NCI-H1092 treated with DMSO at 0.1 percent for 48 hours (cell line): ENCODE measurements around the gene UACA.
"Not testable (repeated sequence)": the region's sequence is repeated elsewhere in the genome, so short reads cannot be mapped to it uniquely, and the experiment has no call there.

ENCODE experiments used
- DNase-seq: peaks from one replicate; lab custom pipeline; 2025; lab: John Stamatoyannopoulos, UW

The UACA gene

GRCh38 chr15:70664494-70664893, 98.9 kb downstream of the UACA start:
- DNase-seq, result no peak

- not testable (repeated sequence) for DNase-seq
Observed at GRCh38 chr15:70663069-70663468, 100.3 kb downstream of the UACA start.

- DNase-seq, result no peak
Observed at GRCh38 chr15:70659662-70660061, 103.7 kb downstream of the UACA start.

- no peak for DNase-seq
Observed at GRCh38 chr15:70658641-70659040, 104.7 kb downstream of the UACA start.

- DNase-seq, result no peak
Observed at GRCh38 chr15:70653426-70653825, 109.9 kb downstream of the UACA start.

- no peak for DNase-seq
Observed at GRCh38 chr15:70652341-70652740, 111.0 kb downstream of the UACA start.

- no peak for DNase-seq
Observed at GRCh38 chr15:70651303-70651845, 112.0 kb downstream of the UACA start.

- DNase-seq, result no peak
Observed at GRCh38 chr15:70650567-70651302, 112.6 kb downstream of the UACA start.

- DNase-seq, result no peak
Observed at GRCh38 chr15:70647396-70647795, 116.0 kb downstream of the UACA start.

GRCh38 chr15:70646169-70646568, 117.2 kb downstream of the UACA start:
- DNase-seq, result no peak

- DNase-seq, result no peak
Observed at GRCh38 chr15:70643783-70644125, 119.6 kb downstream of the UACA start.

GRCh38 chr15:70643106-70643782, 120.1 kb downstream of the UACA start:
- no peak for DNase-seq

- peak; percentile 16 for DNase-seq
Observed at GRCh38 chr15:70636540-70637165, 126.7 kb downstream of the UACA start.

- no peak for DNase-seq
Observed at GRCh38 chr15:70635895-70636294, 127.5 kb downstream of the UACA start.

GRCh38 chr15:70633991-70634390, 129.4 kb downstream of the UACA start:
- DNase-seq, result no peak

- DNase-seq, result no peak
Observed at GRCh38 chr15:70633103-70633831, 130.1 kb downstream of the UACA start.

GRCh38 chr15:70632491-70633102, 130.8 kb downstream of the UACA start:
- DNase-seq, result no peak

GRCh38 chr15:70632079-70632478, 131.3 kb downstream of the UACA start:
- DNase-seq, result no peak

- DNase-seq, result no peak
Observed at GRCh38 chr15:70629735-70630273, 133.6 kb downstream of the UACA start.

GRCh38 chr15:70628549-70628896, 134.8 kb downstream of the UACA start:
- no peak for DNase-seq

GRCh38 chr15:70627734-70628548, 135.4 kb downstream of the UACA start:
- DNase-seq, result no peak
